ENCODE measurements around the gene PLA2G2F. TPM values are rescaled to one million over a fixed set of nuclear protein-coding genes. Genes with fewer than 3 reads are reported as not detected.

PLA2G2F gene
- total RNA-seq, 2 experiments from 2014 or later, result not detected

DNA sequence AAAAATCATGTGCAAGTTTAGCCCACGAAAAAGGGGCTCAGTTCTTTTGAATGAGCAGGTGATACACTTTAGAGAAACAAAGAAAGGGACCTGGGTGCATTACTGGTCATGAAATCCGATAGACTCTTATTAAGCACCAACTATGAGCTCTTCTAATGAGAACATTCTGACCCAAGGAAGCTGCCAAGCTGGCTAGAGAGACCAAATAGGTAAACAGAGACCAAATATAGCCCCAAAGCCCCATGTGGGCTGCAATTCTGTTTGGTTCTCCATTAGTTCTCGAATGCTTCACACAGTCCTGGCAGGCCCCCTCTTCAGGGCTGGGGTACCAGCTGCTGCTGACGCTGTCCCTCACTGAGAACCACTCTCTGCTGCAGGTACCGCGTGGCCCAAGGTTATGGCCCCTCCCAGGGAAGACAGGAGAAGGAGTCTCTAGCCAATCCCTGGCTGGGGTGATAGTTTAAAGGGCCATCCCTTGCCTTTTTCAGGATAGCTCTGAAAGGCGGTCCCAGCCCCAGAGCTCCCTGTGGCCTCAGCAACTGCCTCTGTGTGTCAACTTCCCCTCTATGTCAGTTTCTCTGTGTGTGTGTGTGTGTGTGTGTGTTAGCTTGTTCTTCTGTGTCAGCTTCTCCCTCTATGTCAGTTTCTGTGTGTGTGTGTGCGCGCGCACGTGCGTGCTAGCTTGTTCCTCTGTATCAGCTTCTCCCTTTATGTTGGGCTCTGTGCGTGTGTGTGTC, 39.7 kb downstream of the PLA2G2F start:
- Mint-ChIP-seq H3K4me3 (no peak overlapping the region), H3K4me1 (peaks cover 3% of the 10 kb centered on the region), H3K27ac (no peak overlapping the region), H3K9me3 (ENCODE audit: low read depth) (peaks cover 7% of the 10 kb centered on the region), H3K36me3 (no peaks in the 10 kb centered on the region), H3K27me3 (peaks cover 19% of the 10 kb centered on the region)
- DNase-seq (no peak), ATAC-seq (no peak)
- CTCF ChIA-PET, result interaction anchor here (1.5 to 2.0 kb wide), 2 partner anchors 26 to 34 kb away, joined by 7 to 10 read pairs; no protein-coding TSS in a partner anchor

- Mint-ChIP-seq H3K27ac (no peak overlapping the region), H3K27me3 (peaks cover 19% of the 10 kb centered on the region), H3K4me1 (peaks cover 10% of the 10 kb centered on the region), H3K9me3 (ENCODE audit: low read depth) (peaks cover 7% of the 10 kb centered on the region), H3K4me3 (no peak overlapping the region), H3K36me3 (no peaks in the 10 kb centered on the region)
- no peak for ATAC-seq
- DNase-seq, result no peak
- CTCF ChIA-PET, result interaction anchor here (1.5 to 2.2 kb wide), 5 partner anchors 8 to 33 kb away, joined by 5 to 10 read pairs (median 6); no protein-coding TSS in a partner anchor
These were observed 40.4 kb downstream of the PLA2G2F start for GRCh38 chr1:20179371-20180128.

- no peak overlapping the region for H3K4me3 Mint-ChIP-seq
- H3K4me1 Mint-ChIP-seq, result peaks cover 15% of the 10 kb centered on the region
- ATAC-seq, result no peak
- H3K27ac Mint-ChIP-seq, result no peak overlapping the region
- no peak for DNase-seq
- CTCF ChIA-PET, result interaction anchor here (1.0 to 2.2 kb wide), 5 partner anchors 9 to 29 kb away, joined by 3 to 7 read pairs (median 6); no protein-coding TSS in a partner anchor
- H3K9me3 Mint-ChIP-seq (ENCODE audit: low read depth), result peaks cover 7% of the 10 kb centered on the region
- H3K36me3 Mint-ChIP-seq, result no peaks in the 10 kb centered on the region
- H3K27me3 Mint-ChIP-seq, result peaks cover 19% of the 10 kb centered on the region
These were observed 41.2 kb downstream of the PLA2G2F start for GRCh38 chr1:20180129-20180843.

DNA sequence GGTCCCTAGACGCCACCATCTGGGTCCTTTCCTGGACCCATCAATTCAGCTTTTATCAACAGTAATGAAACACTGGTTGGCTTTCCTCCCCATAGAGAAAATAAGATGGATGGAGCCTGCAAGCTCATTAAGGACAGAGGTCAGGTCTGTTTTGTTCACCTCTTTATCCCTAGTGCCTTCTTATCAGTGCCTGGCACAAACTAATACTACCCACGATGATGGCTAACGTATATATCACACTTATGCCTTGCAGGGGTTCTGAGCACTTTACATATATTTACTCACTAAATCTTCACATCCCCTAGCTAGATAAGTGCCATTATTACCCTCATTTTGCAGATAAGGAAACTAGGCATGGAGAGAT, 41.7 kb downstream of the PLA2G2F start:
- peaks cover 19% of the 10 kb centered on the region for H3K4me1 Mint-ChIP-seq
- CTCF ChIA-PET, result interaction anchor here (0.6 to 2.2 kb wide), 5 partner anchors 9 to 32 kb away, joined by 3 to 6 read pairs (median 5); no protein-coding TSS in a partner anchor
- peaks cover 7% of the 10 kb centered on the region for H3K9me3 Mint-ChIP-seq (ENCODE audit: low read depth)
- no peak overlapping the region for H3K4me3 Mint-ChIP-seq
- no peaks in the 10 kb centered on the region for H3K36me3 Mint-ChIP-seq
- peaks cover 17% of the 10 kb centered on the region for H3K27me3 Mint-ChIP-seq
- H3K27ac Mint-ChIP-seq, result no peak overlapping the region
- ATAC-seq (no peak), DNase-seq (no peak)

DNA sequence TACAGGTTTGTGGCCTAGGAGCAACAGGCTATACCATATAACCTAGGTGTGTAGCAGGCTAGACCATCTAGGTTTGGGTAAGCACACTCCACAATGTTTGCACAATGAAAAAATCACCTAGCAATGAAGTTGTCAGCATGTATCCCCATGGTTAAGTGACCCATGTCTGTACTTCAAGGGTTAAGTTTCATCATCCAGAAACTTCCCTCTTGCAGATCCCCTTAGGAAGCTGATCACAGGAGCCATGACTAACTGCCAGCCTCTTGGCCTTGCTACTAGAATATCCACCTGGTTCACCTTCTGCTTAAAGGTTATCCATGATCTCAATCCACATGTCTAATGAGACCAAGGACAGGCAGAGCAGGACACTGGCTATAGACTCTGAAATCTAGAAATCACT, 43.3 kb downstream of the PLA2G2F start:
- H3K4me1 Mint-ChIP-seq, result peaks cover 31% of the 10 kb centered on the region
- no peak for ATAC-seq
- no peaks in the 10 kb centered on the region for H3K36me3 Mint-ChIP-seq
- no peak overlapping the region for H3K27ac Mint-ChIP-seq
- H3K27me3 Mint-ChIP-seq, result peaks cover 17% of the 10 kb centered on the region
- no peak for DNase-seq
- no peak overlapping the region for H3K4me3 Mint-ChIP-seq
- CTCF ChIA-PET, result no interaction called here
- peaks cover 7% of the 10 kb centered on the region for H3K9me3 Mint-ChIP-seq (ENCODE audit: low read depth)

DNA sequence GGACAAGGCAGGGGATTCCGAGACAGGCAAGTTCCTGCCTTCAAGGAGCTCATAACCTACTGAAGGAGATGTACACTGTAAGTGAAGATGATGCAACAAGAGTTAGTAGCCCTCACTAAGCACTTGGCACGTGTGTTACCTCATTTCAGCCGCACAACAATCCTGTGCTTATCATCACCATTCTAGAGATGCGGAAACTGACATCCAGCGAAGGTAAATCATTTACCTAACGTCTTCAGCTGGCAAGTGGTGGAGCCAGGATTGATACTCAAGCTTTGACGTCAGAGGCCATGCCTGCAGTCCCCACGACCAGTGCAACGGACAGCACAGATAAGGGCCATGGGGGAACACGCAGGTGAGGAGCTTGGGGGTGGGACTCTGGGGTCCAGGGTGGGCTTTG, 43.9 kb downstream of the PLA2G2F start:
- peaks cover 7% of the 10 kb centered on the region for H3K9me3 Mint-ChIP-seq (ENCODE audit: low read depth)
- DNase-seq, result no peak
- H3K27me3 Mint-ChIP-seq, result peaks cover 18% of the 10 kb centered on the region
- no peak overlapping the region for H3K27ac Mint-ChIP-seq
- H3K36me3 Mint-ChIP-seq, result no peaks in the 10 kb centered on the region
- H3K4me1 Mint-ChIP-seq, result peaks cover 37% of the 10 kb centered on the region
- CTCF ChIA-PET, result interaction anchor here (0.9 kb wide), 1 partner anchor 12 kb away, joined by 4 read pairs; no protein-coding TSS in a partner anchor
- H3K4me3 Mint-ChIP-seq, result no peak overlapping the region
- no peak for ATAC-seq

DNA sequence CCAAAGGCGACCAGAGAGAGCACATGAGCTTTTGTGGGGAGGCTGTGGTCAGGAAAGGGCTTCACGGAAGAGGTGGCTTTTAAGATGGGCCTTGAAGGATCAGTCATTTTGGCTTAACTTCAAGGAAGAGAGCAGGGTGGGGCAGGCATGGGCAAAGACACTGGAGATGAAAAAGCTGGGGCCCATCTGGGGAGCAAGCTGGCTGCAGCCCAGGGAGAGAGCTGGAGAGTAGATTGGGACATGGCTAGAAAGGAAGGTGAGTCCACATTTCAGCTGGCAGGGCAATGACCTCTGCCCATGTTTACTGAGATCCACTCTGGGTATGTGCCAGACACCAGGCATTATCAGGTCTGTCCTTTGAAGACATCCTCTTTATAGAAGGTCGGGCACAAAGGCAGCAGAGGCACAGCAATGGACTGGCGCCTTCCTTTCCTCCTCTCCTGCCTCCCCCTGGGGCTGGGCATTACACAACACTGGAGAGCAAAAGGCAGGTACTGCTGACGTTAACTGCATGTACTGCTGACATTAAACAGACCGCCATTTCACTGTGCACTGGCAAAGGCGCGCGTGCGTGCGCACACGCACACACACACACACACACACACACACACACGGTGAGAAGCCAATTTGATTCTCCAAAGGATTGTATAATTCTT, 44.6 kb downstream of the PLA2G2F start:
- Mint-ChIP-seq H3K4me3 (no peak overlapping the region), H3K9me3 (ENCODE audit: low read depth) (peaks cover 7% of the 10 kb centered on the region), H3K27me3 (peaks cover 22% of the 10 kb centered on the region), H3K27ac (no peak overlapping the region), H3K36me3 (no peaks in the 10 kb centered on the region), H3K4me1 (peaks cover 42% of the 10 kb centered on the region)
- no peak for DNase-seq
- CTCF ChIA-PET, result interaction anchor here (0.9 kb wide), 1 partner anchor 12 kb away, joined by 4 read pairs; no protein-coding TSS in a partner anchor
- ATAC-seq, result no peak

DNA sequence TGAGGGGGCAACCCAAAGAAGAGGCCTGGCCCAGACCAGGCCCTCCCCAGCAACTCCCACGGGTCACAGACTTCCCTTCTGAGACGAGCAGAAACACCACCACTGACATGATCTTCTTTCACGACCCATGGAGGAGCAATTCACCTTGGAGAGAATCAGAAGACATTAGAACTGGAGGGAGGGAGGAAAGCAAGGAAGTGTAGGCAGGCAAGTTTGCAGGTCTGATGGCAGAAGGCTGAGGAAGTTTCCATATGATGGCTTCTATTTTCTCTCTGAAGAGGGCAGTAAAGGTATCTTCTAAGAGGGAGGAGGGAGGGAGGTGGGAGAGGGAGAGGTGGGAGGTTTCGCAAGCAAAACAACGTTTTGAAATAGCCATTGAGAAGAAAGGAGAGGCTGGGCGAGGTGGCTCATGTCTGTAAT, 45.4 kb downstream of the PLA2G2F start:
- DNase-seq (no peak), ATAC-seq (no peak)
- H3K4me3 Mint-ChIP-seq, result no peak overlapping the region
- H3K9me3 Mint-ChIP-seq (ENCODE audit: low read depth), result peaks cover 7% of the 10 kb centered on the region
- peaks cover 30% of the 10 kb centered on the region for H3K27me3 Mint-ChIP-seq
- no peak overlapping the region for H3K27ac Mint-ChIP-seq
- peaks cover 42% of the 10 kb centered on the region for H3K4me1 Mint-ChIP-seq
- H3K36me3 Mint-ChIP-seq, result no peaks in the 10 kb centered on the region
- CTCF ChIA-PET, result no interaction called here

DNA sequence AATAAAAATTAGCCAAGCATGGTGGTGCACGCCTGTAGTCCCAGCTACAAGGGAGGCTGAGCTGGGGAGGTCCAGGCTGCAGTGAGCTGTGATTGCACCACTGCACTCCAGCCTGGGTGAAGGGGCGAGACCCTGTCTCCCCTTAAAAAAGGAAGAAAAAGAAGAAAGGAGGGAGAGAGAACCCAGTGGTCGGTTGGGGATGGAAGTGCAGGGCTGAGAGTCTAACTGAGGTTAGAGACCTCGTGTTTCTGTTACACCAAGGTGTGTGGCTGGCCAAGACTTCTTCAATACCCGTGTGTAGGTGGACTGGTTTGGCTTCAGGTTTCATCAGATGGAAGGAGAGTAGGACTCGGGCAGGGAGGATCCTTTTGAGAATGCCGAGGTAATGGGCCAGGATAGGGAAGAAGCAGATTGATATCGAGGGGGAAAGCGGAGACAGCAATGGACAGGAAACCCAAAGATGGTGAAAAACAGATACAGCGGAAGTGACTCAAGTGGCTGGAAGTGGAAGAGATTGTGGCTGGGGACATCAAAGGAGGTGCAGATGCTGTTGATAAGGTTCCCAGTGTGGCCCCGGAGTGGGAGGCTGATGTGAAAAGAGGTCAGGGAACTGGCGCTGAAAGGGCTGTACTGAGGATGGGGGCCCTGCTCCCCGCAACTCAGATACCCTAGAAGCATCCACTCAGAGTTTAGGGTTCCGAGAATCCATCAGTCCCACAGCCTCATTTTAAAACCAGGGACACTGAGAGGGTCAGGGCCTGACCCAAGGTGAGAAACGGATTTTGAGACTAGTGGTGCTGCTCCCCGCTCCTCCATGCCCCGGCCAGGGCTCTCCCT, 46.1 kb downstream of the PLA2G2F start:
- CTCF ChIA-PET, result no interaction called here
- peaks cover under 1% of the 10 kb centered on the region for H3K9me3 Mint-ChIP-seq (ENCODE audit: low read depth)

GRCh38 chr1:20185834-20186782, 47.0 kb downstream of the PLA2G2F start, which contains the start of the genes PLA2G2C and UBXN10:
Gene PLA2G2C, minus strand, starts transcription at chr1:20186518. Its CDS starts 9,155 bp downstream, at chr1:20177363.
Gene UBXN10, plus strand, starts transcription at chr1:20186096. Its CDS starts 4,466 bp downstream, at chr1:20190562.
- peaks cover 43% of the 10 kb centered on the region for H3K27me3 Mint-ChIP-seq
- H3K4me3 Mint-ChIP-seq, result peak within 1 kb of the TSS; percentile 59
- H3K27ac Mint-ChIP-seq, result peak within 1 kb of the TSS; percentile 62
- ATAC-seq, result peak; percentile 54
- CTCF ChIA-PET, result no interaction called here
- no peaks in the 10 kb centered on the region for H3K9me3 Mint-ChIP-seq (ENCODE audit: low read depth)
- H3K4me1 Mint-ChIP-seq, result peaks cover 42% of the 10 kb centered on the region
- DNase-seq, result peak; percentile 75
- H3K36me3 Mint-ChIP-seq, result no peaks in the 10 kb centered on the region

More for the DNA sequence above, 46.1 kb downstream of the PLA2G2F start:
- peak overlapping the region; percentile 14 for H3K4me3 Mint-ChIP-seq
- ATAC-seq (peak; percentile 76), DNase-seq (peak; percentile 77)
- peaks cover 37% of the 10 kb centered on the region for H3K27me3 Mint-ChIP-seq
- peak overlapping the region; percentile 56 for H3K27ac Mint-ChIP-seq
- H3K36me3 Mint-ChIP-seq, result no peaks in the 10 kb centered on the region
- peaks cover 42% of the 10 kb centered on the region for H3K4me1 Mint-ChIP-seq

- ATAC-seq, result no peak
- peaks cover 42% of the 10 kb centered on the region for H3K4me1 Mint-ChIP-seq
- peak; percentile 45 for DNase-seq
- no peaks in the 10 kb centered on the region for H3K9me3 Mint-ChIP-seq (ENCODE audit: low read depth)
- H3K27me3 Mint-ChIP-seq, result peaks cover 42% of the 10 kb centered on the region
- H3K4me3 Mint-ChIP-seq, result peak overlapping the region; percentile 3
- H3K27ac Mint-ChIP-seq, result no peak overlapping the region
- CTCF ChIA-PET, result interaction anchor here (0.8 to 3.5 kb wide), 5 partner anchors 23 to 447 kb away, joined by 3 to 18 read pairs (median 6); no protein-coding TSS in a partner anchor
- no peaks in the 10 kb centered on the region for H3K36me3 Mint-ChIP-seq
These were observed 48.1 kb downstream of the PLA2G2F start for GRCh38 chr1:20187103-20187812.

Measured in activated CD8-positive, alpha-beta memory T cell treated with anti-CD3 and anti-CD28 coated beads, Interleukin-2, amount 10 ng/mL, durations not matched to agents 7 days and 5 days (primary cell).